HFFc6 (cell line): ENCODE results near the gene RAB5A. TPM values are rescaled to one million over a fixed set of nuclear protein-coding genes. Genes with fewer than 3 reads are reported as not detected.

Source experiments
- DNase-seq: peaks from one replicate; pipeline ENCODE4 v3.0.0-alpha.2; 2018
- H3K27ac Mint-ChIP-seq: 2 replicates; pipeline ENCODE4 v1.8.0; 2020; ENCODE audit warnings: mild to moderate bottlenecking, mixed read lengths
- H3K27me3 Mint-ChIP-seq: 2 replicates; pipeline ENCODE4 v1.8.0; 2021; ENCODE audit warnings: mild to moderate bottlenecking, moderate library complexity, mixed read lengths; ENCODE audit not compliant: insufficient read depth
- H3K36me3 Mint-ChIP-seq: 2 replicates; pipeline ENCODE4 v1.8.0; 2021; ENCODE audit warnings: low read depth, mixed read lengths
- H3K4me1 Mint-ChIP-seq: 2 replicates; pipeline ENCODE4 v1.8.0; 2020; ENCODE audit warnings: low read depth, mixed read lengths
- H3K4me3 Mint-ChIP-seq: 2 replicates; pipeline ENCODE4 v1.8.0; 2020; ENCODE audit warnings: mild to moderate bottlenecking, moderate library complexity, mixed read lengths
- H3K9me3 Mint-ChIP-seq: 2 replicates; pipeline ENCODE4 v1.8.0; 2020; ENCODE audit warnings: mild to moderate bottlenecking, mixed read lengths
- CTCF ChIP-seq: fragments of 200-600 bp; sonication (generic); IDR thresholded peaks from 2 replicates; pipeline ENCODE4 v1.5.0; 2021; ENCODE audit warnings: antibody characterized with exemption, mild to moderate bottlenecking
- total RNA-seq, 6 experiments: library from RNA; stranded (reverse); fragmentation: NEBNext Ultra II Directional; extraction: Animal tissue kit (Norgen Biotek cat#: 25700); gene quantifications; 2 replicates in 1 of 6; 3 replicates in 5 of 6; pipeline ENCODE4 v1.2.3, GENCODE V29; 2021

RAB5A gene
- total RNA-seq, 6 experiments from 2014 or later, result 56.7 to 71.1 (median 66.0) TPM

GRCh38 chr3:19931180-19931692 lies 15.7 kb upstream of the RAB5A start:
- peaks cover 7% of the 10 kb centered on the region for H3K27me3 Mint-ChIP-seq
- H3K36me3 Mint-ChIP-seq, result no peaks in the 10 kb centered on the region
- TF ChIP-seq CTCF, result no peak
- H3K4me3 Mint-ChIP-seq, result no peak overlapping the region
- no peaks in the 10 kb centered on the region for H3K9me3 Mint-ChIP-seq
- no peak overlapping the region for H3K27ac Mint-ChIP-seq
- no peak for DNase-seq
- H3K4me1 Mint-ChIP-seq, result peaks cover 21% of the 10 kb centered on the region

DNA sequence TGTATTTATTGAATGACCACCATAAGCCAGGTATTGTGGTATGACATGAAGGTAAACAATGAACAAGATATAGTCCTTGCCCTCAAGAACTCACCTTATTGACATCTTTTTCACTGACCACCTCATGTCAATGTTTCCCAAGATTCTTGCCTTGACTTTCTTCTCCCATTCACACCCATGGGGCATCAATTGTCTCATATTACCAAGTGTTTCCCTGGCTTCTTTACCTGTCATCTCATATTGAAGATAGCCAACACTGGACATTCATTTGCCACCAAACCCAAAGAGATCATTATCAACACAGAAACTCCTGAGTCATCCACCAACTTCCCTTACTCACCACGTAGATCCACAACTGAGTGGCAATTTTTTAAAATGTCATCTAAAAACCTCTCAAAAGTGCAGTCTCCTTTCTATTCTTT lies 15.1 kb upstream of the RAB5A start:
- Mint-ChIP-seq H3K27me3 (peaks cover 7% of the 10 kb centered on the region), H3K4me3 (no peak overlapping the region), H3K4me1 (peaks cover 21% of the 10 kb centered on the region), H3K9me3 (no peaks in the 10 kb centered on the region), H3K27ac (peak overlapping the region; percentile 22; the same call in 1 of the 2 replicates), H3K36me3 (no peaks in the 10 kb centered on the region)
- TF ChIP-seq CTCF, result no peak
- peak; percentile 25 for DNase-seq

DNA sequence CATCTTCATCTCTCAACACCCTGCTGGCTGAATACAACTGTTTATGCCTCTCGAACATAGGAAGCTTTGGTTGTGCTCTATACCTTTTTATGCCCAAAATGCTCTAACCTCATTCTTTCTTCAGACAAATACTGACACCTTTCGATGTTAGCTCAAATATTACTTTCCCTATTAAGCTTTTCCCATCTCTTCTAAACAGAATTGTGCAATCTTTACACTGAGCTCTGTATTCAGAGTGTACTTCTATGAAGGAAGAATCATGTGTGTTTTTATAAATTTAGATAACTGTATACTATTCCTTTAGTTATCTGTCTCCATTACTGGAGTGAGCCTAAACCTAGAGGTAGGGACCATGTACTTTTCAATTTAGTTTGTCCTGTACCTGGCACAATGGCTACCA lies 14.5 kb upstream of the RAB5A start:
- Mint-ChIP-seq H3K9me3 (no peaks in the 10 kb centered on the region), H3K27me3 (peaks cover 7% of the 10 kb centered on the region), H3K27ac (peak overlapping the region; percentile 22; the same call in 1 of the 2 replicates), H3K36me3 (no peaks in the 10 kb centered on the region), H3K4me3 (no peak overlapping the region), H3K4me1 (peaks cover 25% of the 10 kb centered on the region)
- no peak for DNase-seq
- no peak for TF ChIP-seq CTCF

DNA sequence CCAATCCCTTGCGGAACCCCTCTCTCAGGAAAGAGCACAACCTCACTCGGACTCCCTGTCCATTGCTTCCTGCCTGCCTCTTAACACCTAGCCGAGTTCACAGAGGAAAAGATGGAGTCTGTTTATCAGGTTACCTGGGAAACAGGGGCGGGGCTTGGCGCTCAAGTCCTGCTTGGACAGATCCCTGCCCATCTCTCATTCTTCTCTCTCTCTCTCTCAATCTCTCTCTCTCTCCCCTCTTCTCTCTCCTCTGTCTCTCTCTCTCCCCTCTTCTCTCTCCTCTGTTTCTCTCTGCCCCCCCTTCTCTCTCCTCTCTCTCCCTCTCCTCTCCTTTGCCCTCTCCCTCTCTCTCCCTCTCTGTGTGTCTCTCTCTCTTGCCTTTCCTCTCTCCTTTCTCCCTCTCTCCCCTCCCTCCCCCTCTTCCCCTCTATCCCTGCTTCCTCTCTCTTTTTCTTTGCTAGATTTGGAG lies 12.8 kb upstream of the RAB5A start, which contains the start of gene EFHB:
EFHB (minus strand) TSS at position 120 of the 469 bp plus-strand sequence. CDS start 199 bp downstream, outside the sequence.
- peaks cover 31% of the 10 kb centered on the region for H3K4me1 Mint-ChIP-seq

DNA sequence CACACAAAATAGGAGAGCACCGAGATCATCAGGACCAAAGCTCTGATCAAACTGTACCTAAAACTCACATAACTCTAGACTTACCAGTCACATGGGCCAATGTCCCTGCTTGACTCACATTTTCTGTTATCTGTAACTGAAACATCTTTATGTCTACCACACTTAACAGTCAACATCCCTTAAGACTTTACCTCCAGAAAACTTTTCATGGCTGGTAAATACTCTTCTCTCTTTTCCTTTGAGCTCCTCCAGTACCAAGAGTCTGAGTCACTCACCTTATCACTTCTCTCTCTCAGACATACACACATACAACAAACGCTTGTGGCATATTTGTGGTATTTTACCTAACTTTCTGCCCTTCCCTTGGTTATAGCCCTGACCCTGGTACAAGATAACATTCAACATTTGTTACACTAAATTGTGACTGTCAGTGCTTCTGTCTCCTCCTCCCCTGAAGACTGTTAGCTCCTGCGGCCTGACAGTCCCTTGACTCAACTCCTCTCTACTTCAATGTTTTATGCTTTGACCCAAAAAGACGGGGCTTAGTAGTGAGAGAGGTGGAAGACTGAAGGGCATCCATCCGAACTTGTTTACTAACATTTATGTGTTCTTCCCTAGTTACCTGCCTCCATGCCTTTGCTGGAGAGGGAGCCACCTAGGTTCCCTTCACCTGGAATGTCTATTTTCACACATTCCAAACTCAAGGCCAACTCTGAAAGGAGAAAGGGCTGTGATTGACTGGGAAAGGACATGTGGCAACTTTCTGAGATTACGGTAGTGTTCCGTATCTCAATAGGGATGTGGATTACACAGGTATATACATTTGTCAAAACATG lies 9.2 kb upstream of the RAB5A start:
- Mint-ChIP-seq H3K36me3 (no peaks in the 10 kb centered on the region), H3K4me3 (no peak overlapping the region), H3K27ac (no peak overlapping the region), H3K4me1 (peaks cover 16% of the 10 kb centered on the region), H3K9me3 (no peaks in the 10 kb centered on the region), H3K27me3 (peaks cover 7% of the 10 kb centered on the region)
- TF ChIP-seq CTCF, result no peak
- peak; percentile 3 for DNase-seq

More for the DNA sequence above, 12.8 kb upstream of the RAB5A start, which contains the start of gene EFHB:
- peak within 1 kb of the TSS; percentile 22; the same call in 1 of the 2 replicates for H3K4me3 Mint-ChIP-seq
- H3K36me3 Mint-ChIP-seq, result no peaks in the 10 kb centered on the region
- H3K27me3 Mint-ChIP-seq, result peaks cover 7% of the 10 kb centered on the region
- no peaks in the 10 kb centered on the region for H3K9me3 Mint-ChIP-seq
- H3K27ac Mint-ChIP-seq, result peak within 1 kb of the TSS; percentile 71
- DNase-seq, result no peak
- no peak for TF ChIP-seq CTCF
